NOMO-1 treated with DMSO at 0.1 percent for 48 hours (cell line): ENCODE results near the gene YTHDC1.

Experiments used
- DNase-seq: peaks from one replicate; lab custom pipeline; 2025; ENCODE audit not compliant: unreplicated experiment; lab: John Stamatoyannopoulos, UW

YTHDC1 gene

DNA sequence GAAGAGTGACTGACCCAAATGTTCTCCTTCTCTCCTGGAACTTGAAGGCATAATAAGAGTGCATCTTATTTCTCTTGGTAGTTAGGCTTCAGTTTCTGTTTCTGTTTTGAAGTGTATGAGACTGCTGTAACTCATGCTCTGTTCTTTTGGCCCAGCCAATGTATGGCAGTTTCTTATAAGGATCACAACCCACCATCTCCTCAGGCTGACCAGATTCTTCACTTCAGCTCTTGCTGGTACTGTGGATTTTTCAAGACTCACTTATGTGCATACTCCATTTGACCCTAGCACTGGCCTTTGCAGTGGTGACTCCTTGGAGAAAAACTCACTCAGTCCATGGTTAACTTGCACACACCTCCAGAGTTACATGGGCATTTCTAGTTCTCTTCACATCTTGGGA, 9.6 kb upstream of the YTHDC1 start:
- DNase-seq: no peak

DNA sequence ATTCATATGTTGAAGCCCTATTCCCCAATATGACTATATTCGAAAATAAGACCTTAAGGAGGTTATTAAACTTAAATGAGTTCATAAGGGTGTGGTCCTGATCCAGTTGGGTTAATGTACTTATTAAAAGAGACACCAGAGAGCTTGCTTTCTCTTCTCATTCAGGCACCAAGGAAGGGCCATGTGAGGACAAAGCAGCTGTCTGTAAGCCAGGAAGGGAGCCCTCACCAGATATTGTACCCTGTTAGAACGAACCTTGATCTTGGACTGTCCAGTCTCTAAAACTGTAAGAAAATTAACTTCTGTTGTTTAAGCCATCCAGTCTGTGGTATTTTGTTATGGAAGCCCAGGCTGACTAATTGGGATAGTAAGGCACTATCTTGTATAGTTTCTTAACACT, 9.1 kb upstream of the YTHDC1 start:
- no peak for DNase-seq

DNA sequence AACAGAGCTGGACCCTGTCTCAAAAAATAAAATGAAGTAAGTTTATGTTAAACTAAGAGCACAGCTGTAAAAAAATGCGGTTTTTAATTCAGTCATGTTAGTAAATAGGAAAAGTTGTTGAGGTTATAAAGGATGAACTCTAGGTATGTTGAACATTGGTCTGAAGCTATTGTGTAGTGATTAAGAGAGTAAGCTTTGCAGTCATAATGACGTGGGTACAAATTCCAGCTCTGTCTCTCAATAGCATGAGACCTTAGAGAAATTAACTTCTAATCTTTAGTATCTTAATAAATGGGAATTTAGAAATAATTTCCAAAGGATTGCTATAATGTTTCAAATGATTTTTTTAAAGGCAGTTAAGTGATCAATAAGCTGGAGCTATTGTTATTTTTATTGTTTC, 2.9 kb upstream of the YTHDC1 start:
- DNase-seq: no peak

DNA sequence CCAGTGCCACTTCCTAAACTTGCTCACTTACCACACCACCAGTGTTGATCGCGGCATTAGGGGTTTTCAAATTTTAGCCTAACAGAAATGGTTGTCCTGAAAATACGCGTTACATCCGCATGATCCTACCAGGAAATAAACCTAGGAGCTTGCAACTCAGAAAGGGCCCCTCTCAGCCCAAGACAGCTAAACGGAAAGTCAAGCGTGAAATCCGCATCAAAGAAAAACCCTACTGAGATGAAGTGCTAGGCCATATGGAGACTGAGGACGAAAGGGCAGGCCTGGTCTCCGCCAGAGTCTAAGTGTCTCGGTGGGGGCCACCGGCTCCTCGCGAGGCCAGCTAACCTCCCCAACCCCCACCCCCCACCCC, 626 bp downstream of the YTHDC1 start:
- peak; percentile 60 for DNase-seq

GRCh38 chr4:68348577-68348976, 1.3 kb downstream of the YTHDC1 start:
- no peak for DNase-seq

GRCh38 chr4:68347845-68348244, 2.0 kb downstream of the YTHDC1 start:
- DNase-seq: no peak

- DNase-seq: no peak
Observed at GRCh38 chr4:68346461-68346860, 3.4 kb downstream of the YTHDC1 start.

DNA sequence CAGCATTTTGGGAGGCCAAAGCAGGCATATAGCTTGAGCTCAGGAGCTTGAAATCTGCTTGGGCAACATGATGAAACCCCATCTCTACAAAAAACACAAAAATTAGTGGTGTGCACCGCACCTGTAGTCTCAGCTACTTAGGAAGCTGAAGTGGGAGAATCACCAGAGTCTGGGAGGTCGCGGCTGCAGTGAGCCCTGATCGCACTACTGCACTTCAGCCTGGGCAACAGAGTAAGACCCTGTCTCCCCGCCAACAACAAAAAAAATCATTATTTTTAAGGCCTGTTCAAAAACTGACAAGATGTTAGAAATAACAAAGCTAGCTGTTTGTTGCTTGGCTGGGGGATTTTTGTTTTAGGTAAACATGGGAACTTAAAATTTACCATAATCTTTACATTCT, 5.1 kb downstream of the YTHDC1 start:
- DNase-seq: no peak

- no peak for DNase-seq
Observed at GRCh38 chr4:68344049-68344448, 5.8 kb downstream of the YTHDC1 start.

GRCh38 chr4:68342134-68342533, 7.8 kb downstream of the YTHDC1 start:
- DNase-seq: no peak

GRCh38 chr4:68338625-68339024, 11.3 kb downstream of the YTHDC1 start:
- no peak for DNase-seq

DNA sequence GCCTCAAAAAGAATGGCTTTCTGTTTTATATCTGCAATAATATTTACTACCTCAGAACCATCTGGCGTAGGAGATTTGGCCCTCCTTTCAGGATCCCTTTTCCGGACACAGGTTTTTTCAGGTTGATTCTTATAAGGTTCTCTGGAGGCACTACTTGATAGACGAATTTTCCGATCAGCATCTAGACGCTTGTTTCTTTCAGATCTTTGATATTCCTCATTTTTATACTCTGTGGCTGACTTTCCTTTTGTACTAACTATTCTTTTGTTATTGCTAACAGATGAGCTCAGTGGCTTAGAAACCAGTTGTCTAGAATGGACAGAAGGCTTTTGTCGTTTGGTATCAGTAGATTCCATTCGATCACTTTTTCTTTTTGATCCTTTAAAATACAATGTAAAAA, 12.4 kb downstream of the YTHDC1 start:
- no peak for DNase-seq

GRCh38 chr4:68337004-68337403, 12.9 kb downstream of the YTHDC1 start:
- DNase-seq: no peak

DNA sequence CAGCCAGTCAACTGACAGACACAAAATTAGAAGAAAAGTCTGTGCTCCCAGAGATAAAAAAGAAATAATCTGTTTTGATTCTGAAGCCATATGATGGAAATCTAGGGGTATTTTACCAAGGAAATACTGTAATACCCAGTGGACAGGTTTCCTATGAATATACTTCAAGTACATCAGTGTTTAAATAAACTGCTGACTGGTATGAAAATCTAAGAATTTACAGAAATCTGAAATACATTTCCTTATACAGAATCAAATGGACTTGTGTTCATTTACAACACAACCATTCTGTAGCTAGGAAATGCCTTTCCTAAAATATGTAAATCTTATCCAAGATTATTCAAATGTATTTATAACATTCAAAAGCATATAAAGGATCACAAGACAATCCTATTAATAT, 13.4 kb downstream of the YTHDC1 start:
- no peak for DNase-seq

GRCh38 chr4:68326141-68326540, 23.7 kb downstream of the YTHDC1 start:
- no peak for DNase-seq

- peak; percentile 17 for DNase-seq
Observed at GRCh38 chr4:68324519-68325262, 25.2 kb downstream of the YTHDC1 start.

DNA sequence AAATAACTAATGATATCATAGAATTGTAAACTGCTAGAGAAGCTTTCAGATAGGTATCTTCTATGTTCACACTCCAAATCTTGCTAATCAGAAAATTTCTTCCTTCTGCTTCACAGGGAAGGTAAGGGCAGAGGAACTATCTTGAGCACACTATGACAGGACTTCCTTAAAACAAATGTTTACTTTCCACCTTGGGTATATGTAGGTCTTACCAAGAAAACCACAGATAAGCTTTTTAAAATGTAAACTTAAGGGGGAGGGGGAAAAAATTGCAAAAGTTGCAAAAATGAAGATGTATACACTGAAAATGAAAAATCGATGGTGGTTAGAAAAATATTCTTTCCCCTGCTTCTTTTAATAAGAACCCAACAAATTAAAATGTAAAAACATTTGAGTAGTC, 30.9 kb downstream of the YTHDC1 start:
- no peak for DNase-seq

- no peak for DNase-seq
Observed at GRCh38 chr4:68316193-68316969, 33.5 kb downstream of the YTHDC1 start.

DNA sequence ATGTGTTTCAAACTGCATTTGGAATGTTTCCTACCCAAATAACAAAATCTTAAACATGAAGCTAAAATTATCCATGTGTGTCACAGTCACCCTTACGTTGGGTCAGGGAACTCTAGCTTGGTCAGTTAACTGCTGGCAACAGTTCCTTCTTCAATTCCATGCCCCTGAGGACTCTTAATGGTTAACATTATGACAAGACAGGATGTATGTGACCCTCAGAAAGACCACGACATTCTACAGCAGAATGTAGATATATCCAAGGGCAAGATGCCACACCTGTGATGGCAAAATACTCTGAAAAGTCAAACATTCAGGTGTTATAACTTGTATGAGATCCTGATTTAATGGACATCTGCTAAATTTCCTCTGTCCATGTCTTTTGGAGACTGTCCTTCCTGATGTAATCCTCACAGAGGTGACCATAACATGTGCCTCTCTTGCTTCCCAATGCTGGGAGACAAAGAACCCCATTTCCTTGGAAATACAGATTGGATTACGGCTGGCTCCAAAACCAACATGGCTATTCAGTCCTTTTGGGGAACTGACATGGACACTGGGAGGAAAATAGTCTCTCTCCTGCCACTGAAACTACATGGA, 39.1 kb downstream of the YTHDC1 start:
- DNase-seq: no peak

DNA sequence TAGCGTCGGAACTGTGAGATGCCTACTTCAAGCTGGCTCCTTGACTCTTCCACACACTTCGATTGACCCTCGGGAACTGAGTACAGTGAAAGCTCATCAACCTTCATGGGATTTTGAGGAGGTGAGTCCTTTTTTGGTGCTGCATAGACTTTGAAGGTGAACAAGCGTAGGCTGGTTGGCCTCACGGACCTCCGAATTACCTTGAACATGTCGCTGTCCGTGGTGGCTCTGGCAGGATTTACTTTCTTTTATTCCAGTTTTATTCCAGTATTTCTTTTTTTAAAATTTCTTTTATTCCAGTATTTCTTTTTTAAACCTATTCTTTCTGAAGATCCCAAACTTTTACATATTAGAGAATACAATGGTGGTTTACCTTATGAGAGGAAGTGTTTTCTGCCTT, 45.2 kb downstream of the YTHDC1 start:
- no peak for DNase-seq

GRCh38 chr4:68299492-68300457, 50.1 kb downstream of the YTHDC1 start:
- DNase-seq: no peak
